HG02763 (cell line): ENCODE measurements around the gene TDP1.

ENCODE experiments used
- ATAC-seq: cut with Tn5 transposase; IDR thresholded peaks from one replicate; pipeline ENCODE4 v1.9.1; 2021; ENCODE audit warnings: mild to moderate bottlenecking, moderate library complexity; ENCODE audit not compliant: unreplicated experiment

TDP1 gene

DNA sequence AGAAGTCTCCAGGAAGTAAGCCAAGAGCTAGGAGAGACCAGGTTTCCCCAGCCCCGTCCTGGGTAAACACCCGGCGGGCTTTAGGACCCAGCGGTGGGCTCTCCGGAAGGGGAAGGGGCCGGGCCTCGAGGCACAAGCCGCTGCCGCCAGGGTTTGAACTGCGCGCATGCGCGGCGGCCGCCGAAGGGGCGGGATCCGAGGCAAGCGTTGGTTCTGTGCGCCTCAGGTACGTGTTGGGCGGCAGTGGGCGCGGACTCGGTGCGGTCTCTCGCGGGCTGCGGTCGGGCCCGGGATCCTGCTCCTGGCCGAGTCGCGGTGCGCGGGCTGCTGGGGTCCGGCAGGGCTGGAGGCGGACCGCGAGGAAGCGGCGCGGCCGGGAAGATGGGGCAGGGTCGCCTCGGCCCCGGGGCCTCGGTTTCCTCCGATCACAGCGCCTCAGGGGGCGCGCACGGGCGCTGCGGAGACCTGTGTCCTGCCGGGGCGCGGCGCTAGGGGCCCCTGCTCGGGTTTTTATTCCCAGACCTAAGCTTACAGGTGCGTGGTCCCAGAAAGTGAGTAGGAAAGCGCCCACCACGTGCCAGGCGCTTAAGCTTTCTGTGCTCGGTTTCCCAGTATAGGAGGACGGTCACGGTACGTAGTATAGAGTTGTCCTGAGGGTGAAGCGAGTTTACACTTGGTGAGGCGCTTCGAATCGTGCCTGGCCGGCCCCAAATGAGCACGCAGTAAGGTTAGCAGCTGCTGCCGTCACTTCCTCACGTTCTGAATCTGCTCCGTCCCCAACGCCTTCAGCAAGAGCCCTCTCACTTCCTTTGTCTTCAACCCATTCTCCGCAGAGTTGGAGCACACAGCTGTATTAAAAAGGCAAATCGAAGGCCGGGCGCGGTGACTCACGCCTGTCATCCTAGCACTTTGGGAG, at the start of gene TDP1:
TDP1 (plus strand) TSS at position 183 of the 916 bp plus-strand sequence. CDS start 7,188 bp downstream, outside the sequence.
- peak; percentile 60 for ATAC-seq

DNA sequence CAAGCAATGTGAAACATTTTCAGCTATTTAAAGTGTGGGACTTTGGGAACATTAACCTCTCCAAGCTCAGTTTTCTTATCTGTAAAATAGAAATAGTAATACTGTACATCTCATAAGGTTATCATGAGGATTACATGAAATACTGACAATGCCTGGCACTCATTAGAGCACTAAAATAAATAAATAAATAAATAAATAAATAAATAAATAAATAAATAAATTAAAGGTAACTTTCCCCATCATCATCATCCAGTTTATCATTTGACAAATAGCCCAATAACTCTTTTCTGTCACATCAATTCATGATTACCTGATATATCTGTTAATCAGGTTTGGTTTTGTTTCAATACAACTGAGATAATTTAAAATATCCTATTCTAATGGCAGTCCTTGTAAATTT, 49.7 kb upstream of the TDP1 start:
- no peak for ATAC-seq

DNA sequence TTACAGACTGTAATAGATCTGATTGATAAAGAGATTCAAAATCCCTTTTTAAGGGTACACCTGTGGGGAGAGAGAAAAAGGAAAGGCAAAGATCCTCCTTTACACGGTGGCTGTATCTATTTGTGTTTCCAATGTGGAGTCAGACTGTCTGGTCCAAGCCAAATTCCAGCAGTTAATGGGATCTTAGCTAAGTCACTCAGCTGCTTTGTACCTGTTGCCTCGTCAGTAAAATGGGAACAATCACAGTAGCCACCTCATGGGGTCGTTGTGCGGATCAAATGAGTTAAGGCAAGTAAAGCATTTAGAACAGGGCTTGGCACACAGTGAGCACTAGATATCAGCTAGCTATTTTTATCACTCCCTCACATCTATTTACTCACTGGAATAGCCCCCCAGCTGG, 48.1 kb upstream of the TDP1 start:
- no peak for ATAC-seq

DNA sequence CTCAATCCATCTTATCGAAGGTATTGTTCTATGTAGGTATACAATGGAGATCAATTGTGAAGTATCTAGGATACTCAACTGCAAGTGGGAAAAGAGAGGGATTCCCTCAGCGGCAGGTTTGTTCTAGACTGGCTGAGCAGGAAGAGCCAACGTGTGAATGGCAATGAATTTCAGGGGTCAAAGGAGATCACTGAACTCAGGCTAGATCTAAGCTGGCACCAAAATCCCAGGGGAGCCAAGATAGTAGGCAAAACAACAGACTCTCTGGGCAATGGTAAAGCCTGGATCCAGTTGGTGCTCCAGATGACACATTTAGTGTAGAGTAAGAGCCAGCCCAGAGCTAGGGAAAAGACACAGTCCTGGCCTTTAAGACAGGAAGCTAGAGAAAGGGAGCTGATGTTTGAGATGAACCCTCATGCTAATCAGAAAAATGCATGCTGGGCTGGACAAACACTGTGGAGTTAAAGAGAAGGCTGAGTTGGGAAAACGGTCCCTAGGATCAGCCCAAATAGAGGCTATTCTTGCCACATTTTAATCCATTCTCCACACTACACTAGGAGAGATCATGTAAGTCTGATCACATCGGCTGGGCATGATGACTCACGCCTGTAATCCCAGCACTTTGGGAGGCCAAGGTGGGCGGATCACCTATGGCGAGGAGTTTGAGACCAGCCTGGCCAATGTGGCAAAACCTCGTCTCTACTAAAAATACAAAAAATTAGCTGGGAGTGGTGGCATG, 46.8 kb upstream of the TDP1 start:
- no peak for ATAC-seq

DNA sequence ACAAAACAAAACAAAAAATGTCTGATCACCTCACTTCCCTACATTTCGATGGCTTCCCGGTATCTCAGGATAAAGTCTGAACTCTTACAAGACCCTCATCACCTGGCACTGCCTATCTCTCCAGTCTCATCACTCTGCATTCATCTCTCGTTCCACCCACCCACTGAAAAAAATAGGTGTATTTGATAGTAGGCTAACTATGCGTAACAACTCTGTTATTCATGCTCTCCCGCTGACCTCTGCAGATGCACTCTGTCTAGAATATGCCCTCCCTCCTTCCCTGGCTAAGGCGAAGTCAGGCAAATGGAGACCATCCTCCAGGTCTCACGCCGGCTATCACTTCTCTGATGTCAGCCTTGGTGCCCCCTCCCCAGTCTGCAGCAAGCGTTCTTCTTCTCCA, 46.1 kb upstream of the TDP1 start:
- ATAC-seq = no peak

DNA sequence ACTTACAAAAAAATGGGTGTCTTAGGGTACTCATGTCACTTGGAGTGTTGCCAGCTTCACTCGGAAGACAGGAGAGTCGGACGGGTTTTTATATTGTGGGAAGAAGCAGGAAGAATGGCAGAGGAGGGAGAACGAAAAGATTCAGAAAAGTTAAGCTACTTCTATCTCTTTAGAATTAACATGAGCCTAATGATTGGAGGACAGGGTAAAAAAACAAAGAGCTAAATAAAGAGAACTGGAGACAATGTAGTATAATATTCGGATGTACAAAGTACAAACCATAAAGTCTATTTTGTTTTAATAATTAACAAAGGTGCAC, 45.1 kb upstream of the TDP1 start:
- ATAC-seq = no peak

DNA sequence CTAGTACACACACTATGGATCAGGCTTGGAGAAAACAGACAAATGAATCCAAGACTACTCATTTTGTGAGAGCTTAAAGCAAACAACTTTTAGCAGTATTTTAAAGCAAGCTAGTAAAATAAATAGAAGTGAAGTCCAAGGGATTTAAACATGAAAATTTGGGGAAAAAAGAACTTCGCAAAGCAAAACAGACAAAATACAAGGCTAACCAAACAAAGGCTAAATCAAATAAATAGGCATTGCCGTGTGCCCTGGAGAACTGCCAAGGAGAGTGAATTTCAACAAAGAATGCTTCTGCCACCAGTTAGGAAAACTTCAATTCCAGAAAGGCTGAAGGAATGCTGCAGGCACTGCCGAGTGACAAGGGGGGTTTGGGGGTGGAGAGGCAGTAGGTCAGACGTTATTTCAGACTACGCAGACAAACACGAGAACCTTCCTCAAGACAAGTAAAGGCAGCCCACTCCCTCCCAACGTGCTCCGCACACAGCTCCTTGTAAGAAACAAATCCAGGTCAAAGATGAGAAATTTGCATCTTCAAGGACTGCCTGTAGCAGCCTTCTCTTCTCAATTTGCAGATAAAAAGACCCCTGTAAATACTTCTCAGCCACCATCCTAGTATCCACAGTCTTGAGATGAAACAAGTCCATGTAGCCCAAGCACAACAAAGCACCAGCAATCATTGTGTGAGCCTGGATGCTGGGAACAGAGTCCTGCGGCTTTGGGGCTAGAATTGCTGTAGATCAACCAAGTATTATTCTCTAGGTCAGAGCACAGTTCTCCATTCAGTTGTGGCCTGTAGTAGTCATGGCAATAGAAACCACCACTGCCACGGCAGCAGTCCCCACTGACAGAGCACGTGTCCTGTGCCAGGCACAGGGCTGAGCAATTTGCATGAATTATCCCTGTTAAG, 44.5 kb upstream of the TDP1 start:
- ATAC-seq = no peak

DNA sequence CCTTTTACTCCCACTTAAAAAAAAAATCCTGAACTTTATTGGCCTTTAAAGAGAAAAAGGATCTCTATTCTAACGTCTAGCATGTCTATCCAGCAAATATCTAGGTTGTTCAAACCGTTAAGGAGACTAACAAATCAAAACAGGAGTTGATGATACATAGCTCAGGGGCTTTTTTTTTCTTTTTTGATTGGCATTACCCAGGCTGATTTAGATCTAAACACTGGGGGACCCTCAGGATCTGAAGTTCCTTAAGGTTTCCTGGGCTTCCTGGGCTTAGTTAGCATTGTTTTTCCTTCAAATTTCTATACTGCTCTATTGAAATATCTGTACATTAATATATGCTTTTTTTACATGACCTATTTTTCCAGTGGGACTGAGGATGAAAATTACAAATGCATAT, 43.5 kb upstream of the TDP1 start:
- ATAC-seq = no peak

DNA sequence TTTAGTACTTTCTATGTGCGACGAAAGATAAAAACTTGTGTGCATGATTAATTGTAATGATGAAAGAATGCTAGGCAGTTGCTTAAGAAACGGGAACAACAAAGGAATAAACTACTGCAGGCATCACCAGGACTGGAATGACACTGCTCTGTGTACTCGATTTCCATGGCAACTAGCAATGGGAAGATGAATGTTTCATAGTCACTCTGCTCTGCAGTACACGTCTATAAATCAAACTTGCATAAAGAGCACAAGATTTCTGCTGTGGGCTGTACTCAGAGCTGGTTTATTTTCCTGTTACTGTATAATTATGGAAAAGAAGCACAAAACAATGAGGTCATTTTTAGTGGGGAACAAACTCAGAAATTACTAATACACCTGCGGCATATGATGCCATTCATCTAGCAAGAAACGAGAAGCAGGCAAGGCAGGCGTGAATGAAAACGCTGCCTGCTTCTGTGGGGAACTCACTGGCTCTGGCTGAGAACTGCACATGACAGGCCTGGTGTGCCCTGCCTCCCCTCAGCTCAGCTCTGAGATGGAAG, 43.0 kb upstream of the TDP1 start:
- ATAC-seq = no peak

DNA sequence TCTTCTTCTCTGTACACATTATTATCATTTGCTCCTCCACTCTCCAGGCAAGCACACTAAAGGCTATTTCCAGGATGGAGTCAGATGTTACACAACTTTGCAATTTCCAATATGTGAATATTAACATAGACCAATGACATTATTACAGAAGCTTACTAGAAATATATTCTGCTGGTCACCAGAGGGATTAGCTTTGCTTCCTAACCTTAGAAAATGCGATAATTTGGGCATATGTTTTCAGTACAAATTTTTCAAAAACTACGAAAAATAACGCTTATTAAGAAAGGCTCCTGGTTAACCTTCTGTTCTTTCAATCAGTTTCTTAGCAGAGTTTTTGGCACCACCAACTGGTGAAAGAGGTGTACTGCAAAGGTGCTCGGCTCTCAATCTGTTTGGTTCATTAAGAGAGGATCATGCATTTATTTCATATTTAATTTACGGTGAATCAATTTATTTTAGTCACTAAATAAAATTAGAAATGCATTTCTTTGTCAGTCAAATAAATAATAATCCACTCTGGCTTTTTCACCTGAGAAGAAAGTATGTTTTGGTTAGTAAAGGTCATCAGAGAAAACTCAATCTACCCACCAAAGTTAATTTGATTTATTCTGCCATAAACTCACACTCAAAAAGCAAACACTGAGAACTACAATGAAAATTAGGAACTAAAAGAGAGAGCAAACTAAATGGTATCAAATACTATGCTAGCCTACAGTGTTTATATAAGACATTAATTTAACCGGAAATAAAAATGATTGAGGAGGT, 40.4 kb upstream of the TDP1 start:
- ATAC-seq = no peak

DNA sequence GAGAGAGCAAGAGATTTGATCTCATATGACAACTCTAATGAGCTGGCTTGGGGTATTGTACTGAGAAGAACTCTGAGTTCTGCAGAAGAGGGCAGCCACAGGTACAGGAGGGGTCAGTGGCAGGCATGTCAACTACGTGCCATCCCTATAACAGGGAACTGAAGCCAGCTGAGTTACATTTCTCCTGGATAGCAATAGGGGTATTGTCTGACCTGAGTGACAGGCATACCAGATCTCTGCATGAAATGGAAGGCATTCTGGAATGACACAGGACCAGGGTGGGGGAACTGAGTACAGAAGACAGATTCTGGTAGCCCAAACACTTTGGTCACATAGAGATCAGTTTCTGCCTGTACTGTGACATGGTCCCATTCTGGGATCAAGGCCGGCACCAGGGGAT, 37.0 kb upstream of the TDP1 start:
- no peak for ATAC-seq

DNA sequence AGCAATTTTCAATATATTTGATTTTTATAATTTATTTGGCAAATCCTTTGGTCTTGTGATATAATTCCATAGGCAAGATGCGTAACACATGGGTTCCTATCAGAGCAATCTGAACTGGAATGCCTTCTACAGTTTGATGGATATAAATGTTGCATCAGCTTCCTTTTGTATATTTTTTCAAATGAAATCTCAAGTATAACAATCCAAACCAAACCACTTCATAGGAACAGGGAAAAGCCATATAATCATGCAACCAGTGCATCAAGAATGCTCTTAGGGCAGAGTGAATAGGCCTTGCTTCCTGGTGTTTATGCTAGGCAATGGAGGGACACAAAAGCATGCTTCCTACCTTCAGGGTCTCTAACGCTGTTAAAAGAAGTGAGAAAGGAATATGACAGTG, 35.7 kb upstream of the TDP1 start:
- ATAC-seq = no peak

DNA sequence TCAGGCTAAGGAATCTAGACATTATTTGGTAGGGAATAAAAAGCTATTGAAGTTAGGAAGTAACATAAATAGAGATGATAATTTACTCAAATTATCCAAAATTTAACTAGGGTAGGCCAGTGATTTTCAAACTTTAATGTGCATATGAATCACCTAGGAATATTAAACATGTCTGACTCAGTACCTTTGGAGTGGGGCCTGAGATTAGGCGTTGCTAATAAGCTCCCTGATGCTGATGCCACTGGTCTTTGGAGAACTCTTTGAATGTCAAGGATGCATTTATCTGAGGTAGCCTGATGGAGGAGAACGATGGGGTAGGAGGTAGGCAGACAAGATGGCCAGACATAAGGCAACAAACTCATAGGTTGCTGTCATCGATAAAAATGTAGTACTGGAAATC, 34.4 kb upstream of the TDP1 start:
- no peak for ATAC-seq

DNA sequence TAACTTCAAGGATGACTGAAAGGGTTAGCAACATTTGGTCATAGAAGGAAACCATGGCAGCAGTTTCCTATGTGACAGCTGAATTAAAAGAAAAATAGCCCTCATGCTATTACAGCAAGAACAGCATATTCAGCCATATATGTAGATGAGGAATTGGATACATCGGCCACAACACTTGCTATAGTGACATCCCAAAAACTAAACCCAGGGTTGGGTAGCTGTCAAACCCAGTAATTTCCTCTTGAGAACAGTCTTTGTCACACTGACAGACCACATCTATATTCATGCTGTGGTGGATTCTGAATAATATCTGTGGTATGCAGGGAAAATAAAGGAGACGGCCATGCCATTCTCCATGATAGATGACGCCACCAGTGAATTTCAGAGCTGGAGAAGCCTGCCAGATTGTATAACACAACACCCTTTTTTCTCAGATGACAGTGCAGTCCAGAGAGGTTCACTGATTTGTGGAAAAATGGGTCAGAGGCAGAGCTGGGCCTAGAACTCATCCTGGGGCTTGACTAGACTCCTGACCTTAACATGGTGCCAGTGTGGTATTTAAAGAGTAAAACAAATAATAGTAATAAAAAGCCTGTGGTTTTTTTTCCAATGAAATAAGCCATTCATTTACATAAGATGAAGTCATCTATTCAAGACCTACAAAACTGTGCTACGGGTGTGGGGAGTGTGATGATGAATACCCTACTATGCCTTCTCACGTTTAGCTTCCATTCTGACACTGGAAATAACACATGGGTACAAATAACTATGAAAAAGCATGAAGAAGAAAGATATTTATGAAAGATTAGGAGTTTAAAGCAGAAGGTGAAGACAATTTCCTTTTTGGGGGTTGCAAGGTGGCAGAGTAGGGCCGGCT, 33.5 kb upstream of the TDP1 start:
- ATAC-seq = no peak

DNA sequence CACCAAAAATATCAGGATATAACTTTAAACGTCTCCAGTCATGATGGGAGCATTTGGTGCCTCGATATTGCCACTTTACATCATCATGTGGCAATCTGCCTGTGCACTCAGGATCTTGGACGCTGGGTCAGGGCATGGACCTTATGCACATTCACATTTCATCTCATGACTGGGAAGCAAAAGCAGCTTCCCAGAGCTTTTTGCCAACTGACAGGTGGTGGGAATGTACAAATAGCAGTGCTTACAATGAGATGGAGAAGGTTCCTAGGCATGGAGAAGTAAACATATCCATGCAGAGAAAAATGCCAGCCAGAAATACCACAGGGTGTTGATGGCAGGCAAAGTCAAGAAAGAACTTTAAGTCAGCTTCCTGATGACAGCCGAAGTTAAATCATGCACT, 31.5 kb upstream of the TDP1 start:
- no peak for ATAC-seq

DNA sequence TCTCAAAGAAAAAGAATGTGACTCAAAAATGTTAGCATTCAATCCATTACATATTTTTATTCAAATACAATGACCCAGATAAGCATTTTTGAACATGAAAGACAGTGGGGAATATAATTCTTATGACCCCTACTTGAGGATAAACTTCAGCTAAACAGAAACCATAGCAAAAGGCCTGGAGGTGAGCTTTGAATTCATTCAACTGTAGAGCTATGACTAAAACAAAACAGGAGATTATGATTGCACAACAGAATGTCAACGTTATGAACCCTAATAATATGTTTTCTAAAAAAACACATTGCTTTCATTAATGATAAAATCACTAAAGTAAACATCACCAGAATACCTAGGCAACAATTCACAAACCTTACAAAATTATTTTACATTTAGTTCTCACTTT, 29.0 kb upstream of the TDP1 start:
- no peak for ATAC-seq

DNA sequence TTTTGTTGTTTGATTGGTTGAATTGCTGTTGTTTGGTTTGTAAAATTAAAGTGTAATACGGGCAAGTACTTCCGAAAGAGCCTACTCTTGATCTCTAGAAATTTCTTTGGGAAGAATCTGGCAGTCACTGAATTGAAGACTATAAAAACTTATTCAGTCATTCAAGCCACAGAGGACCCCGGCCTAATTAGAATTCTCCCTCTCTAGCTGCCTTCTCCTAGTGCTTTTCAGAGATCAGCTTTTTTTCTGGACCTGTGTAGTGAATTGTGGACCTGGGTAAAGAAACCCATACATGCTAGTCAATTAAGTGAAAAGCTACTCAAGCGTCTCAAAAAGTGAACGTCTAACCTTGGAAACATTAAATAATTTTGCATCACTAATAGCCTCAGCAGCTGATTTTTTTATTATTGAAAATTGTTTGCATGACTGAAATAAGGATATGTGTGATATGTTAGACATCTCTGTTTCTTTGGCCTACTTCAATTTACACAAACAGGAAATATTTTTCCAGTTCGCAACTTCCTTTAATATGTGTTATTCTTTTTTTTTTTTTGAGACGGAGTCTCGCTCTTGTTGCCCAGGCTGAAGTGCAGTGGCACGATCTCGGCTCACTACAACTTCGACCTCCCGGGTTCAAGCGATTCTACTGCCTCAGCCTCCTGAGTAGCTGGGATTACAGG, 28.4 kb upstream of the TDP1 start:
- ATAC-seq = no peak

DNA sequence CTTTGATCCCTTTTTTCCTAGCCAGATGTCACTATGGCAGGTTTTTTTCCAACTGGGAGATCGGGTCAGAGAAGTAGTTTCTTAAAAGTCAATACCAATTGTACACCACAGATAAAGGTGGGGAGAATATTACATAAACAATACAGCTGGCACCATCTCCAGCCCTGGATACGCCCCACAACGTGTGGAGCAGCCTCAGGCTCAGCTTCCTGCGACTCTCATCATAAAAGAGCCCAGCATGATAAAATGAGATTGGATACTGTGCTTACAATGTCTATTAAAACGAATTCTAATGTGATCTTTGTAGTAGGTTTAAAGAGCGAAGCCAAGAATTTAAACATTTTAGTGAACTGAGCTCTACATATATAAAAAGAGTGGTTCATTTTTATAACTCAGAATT, 22.7 kb upstream of the TDP1 start:
- ATAC-seq = no peak

DNA sequence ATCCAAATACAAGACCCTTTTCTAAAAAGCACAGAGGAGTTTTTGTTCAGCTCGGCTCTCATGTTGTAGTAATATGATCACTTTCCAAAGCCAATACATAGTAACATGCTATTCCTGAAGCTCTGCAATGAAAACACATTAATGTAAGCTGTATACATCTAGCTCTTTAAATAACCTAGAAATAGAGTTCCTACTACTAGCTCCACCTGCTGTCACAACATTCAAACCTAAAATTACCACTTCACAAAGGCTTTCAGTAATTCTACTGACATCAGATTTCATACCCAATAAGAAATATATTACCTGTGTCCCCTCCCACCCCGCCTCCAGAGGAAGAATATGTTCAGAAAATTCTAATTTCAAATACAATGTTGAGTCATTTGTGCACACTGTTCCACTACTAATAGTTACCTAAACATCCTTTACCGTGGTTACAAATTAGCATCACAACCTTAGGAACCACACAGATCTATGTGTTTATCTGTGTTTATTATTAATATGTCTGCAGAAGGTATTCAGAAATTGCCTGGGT, 19.0 kb upstream of the TDP1 start:
- no peak for ATAC-seq
